ENCODE measurements around the gene ZMAT5.

DNA sequence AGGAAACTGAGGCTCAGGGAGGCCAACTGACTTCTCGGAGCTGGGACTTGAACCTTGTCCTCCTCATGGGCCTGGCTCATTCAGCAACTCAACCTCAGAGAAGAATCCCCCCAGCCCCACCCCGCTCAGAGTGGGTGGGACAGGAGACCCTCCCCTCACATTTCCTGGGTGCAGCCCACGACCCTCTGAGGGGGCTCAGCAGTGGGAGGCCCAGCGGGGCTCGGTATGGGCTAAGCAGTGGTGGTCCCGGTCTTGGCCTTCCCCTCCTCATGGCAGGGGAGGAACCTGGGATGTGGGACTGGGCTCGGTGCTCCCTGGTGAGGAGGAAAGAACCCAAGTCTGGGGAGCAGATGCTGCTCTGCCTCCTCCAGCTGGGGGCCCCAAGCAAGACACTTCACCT, 61.2 kb downstream of the ZMAT5 start:
- TF ChIP-seq GATA2 (IDR thresholded peaks at IDR 0.05; ENCODE audit: low read depth, low read length) (no peak), GATA3 (IDR thresholded peaks at IDR 0.05; ENCODE audit: low read depth, low read length) (no peak)
